K562 (cell line): ENCODE results near the gene NUB1. TPM values are rescaled to one million over a fixed set of nuclear protein-coding genes. Genes with fewer than 3 reads are reported as not detected.

Experiments
- ATAC-seq: fragments of 200-7000 bp; cut with Tn5 transposase; 3 replicates; pipeline ENCODE4 v1.9.1; 2020; ENCODE audit warnings: moderate library complexity
- BruUV-seq: library from RNA; stranded (reverse); fragments of 400-500 nt; replicated peaks from 2 replicates; lab custom pipeline; 2021; lab: Mats Ljungman, UMichigan
- CTCF ChIA-PET: fragments of 300-600 bp; formaldehyde crosslinking; extraction: SDS; loops from one replicate; lab custom pipeline; 2021; ENCODE audit warnings: low intra/inter-chr PET ratio; lab: Yijun Ruan, JAX
- POLR2A ChIA-PET: fragments of 300-600, 350-650 bp; sonication (Branson Sonifier 250); formaldehyde crosslinking; extraction: SDS; loops from one replicate; lab custom pipeline; 2021; ENCODE audit warnings: antibody characterized with exemption, inconsistent platforms; lab: Yijun Ruan, JAX
- DNase-seq, 4 experiments: peaks; one replicate each; pipeline versions ENCODE4 v3.0.0 to v3.0.0-alpha.2; 2011 to 2018; ENCODE audit warnings: low spot score in 3 of 4, mixed read lengths in 3 of 4; ENCODE audit errors: extremely low read depth in 1 of 4
- FAIRE-seq: peaks from 2 replicates; lab custom pipeline; 2011; peaks lifted over from hg19 to GRCh38; lab: Jason Lieb, UNC
- H2AFZ ChIP-seq: 2 replicates; pipeline ENCODE4 v1.6.0; 2011; ENCODE audit warnings: low read depth, low read length, control low read depth, inconsistent platforms
- H3K27ac ChIP-seq: fragments of 200-600 bp; 3 replicates; pipeline ENCODE4 v1.8.0; 2011; ENCODE audit warnings: low read depth, mild to moderate bottlenecking, control low read depth, inconsistent platforms, low read length, moderate library complexity, mixed read lengths; ENCODE audit errors: extremely low read depth
- H3K27me3 ChIP-seq, 2 experiments: fragments of 300-600 bp in 1 of 2; 2 replicates in 1 of 2; 3 replicates in 1 of 2; pipeline versions ENCODE4 v1.6.0 to v1.8.0; 2011; ENCODE audit warnings: inconsistent platforms in 2 of 2, low read length in 2 of 2, mild to moderate bottlenecking in 1 of 2, mixed read lengths in 1 of 2, moderate library complexity in 1 of 2; ENCODE audit not compliant: control insufficient read depth in 2 of 2, insufficient read depth in 2 of 2
- H3K36me3 ChIP-seq: fragments of 300-600 bp; 3 replicates; pipeline ENCODE4 v1.8.0; 2011; ENCODE audit warnings: mild to moderate bottlenecking, low read length, inconsistent platforms; ENCODE audit not compliant: control insufficient read depth, insufficient read depth
- H3K4me1 ChIP-seq, 2 experiments: fragments of 200-600 bp in 1 of 2; replicated peaks in 1 of 2; 2 replicates in 1 of 2; 3 replicates in 1 of 2; pipeline versions ENCODE4 v1.5.1 to v1.8.0; 2011; ENCODE audit warnings: inconsistent platforms in 2 of 2, low read length in 2 of 2, mild to moderate bottlenecking in 1 of 2, mixed read lengths in 1 of 2, moderate library complexity in 1 of 2; ENCODE audit not compliant: control insufficient read depth in 2 of 2, insufficient read depth in 2 of 2
- H3K4me2 ChIP-seq: 2 replicates; pipeline ENCODE4 v1.6.1; 2011; ENCODE audit warnings: low read length, control low read depth, inconsistent platforms, mixed read lengths; ENCODE audit not compliant: insufficient read depth
- H3K4me3 ChIP-seq: fragments of 200-600 bp; sonication (generic), shearing (Covaris generic); 2 replicates; pipeline ENCODE4 v1.5.1; 2016; ENCODE audit warnings: control low read depth, inconsistent platforms
- H3K79me2 ChIP-seq: fragments of 200-600 bp; 3 replicates; pipeline ENCODE4 v1.8.0; 2011; ENCODE audit warnings: low read length, inconsistent platforms; ENCODE audit not compliant: control insufficient read depth, insufficient read depth
- H3K9ac ChIP-seq, 2 experiments: 2 replicates each; pipeline versions ENCODE4 v1.6.0 to v1.6.1; 2011; ENCODE audit warnings: low read depth in 2 of 2, low read length in 2 of 2, control low read depth in 1 of 2, inconsistent platforms in 1 of 2, mild to moderate bottlenecking in 1 of 2, mixed read lengths in 1 of 2; ENCODE audit not compliant: insufficient read depth in 1 of 2
- H3K9me1 ChIP-seq: one replicate; pipeline ENCODE4 v1.6.0; 2011; ENCODE audit warnings: inconsistent platforms, mild to moderate bottlenecking, low read length, moderate library complexity; ENCODE audit not compliant: control insufficient read depth, insufficient read depth
- H3K9me3 ChIP-seq: replicated peaks from 2 replicates; pipeline ENCODE4 v1.5.1; 2011; ENCODE audit warnings: low read depth, low read length, inconsistent platforms; ENCODE audit not compliant: control insufficient read depth, insufficient read depth
- H4K20me1 ChIP-seq: replicated peaks from 2 replicates; pipeline ENCODE4 v1.6.1; 2011; ENCODE audit warnings: low read length, inconsistent platforms, mixed read lengths; ENCODE audit not compliant: control insufficient read depth, insufficient read depth
- SLC30A9 ChIP-seq: fragments of 250-450 bp; sonication (Bioruptor Pico); IDR thresholded peaks from 2 replicates; pipeline ENCODE4 v1.8.0; 2022; ENCODE audit warnings: mild to moderate bottlenecking, moderate library complexity
- SPI1 ChIP-seq: IDR thresholded peaks from 2 replicates; pipeline ENCODE4 v1.6.1; 2011; ENCODE audit warnings: low read depth, low read length, control low read depth, borderline replicate concordance
- WGBS: fragments of 100-300 bp; shearing (Covaris generic); methylation state at CpG from one replicate; pipeline ENCODE4 v1.1.6; 2016; ENCODE audit warnings: low coverage, mixed read lengths; ENCODE audit not compliant: insufficient coverage; ENCODE audit errors: missing lambda C conversion rate; 5-methylcytosine and 5-hydroxymethylcytosine counted together
- in situ Hi-C: fragments of 300-500 bp; cut with MboI; formaldehyde crosslinking; loops from 4 replicates; pipeline ENCODE4 v1.15.0; 2018; ENCODE audit warnings: inconsistent platforms, mixed read lengths
- intact Hi-C: fragments of 100-400 bp; cut with micrococcal nuclease; formaldehyde crosslinking; loops from 2 replicates; pipeline ENCODE4 v1.14.2; 2022
- polyA plus RNA-seq, 8 experiments: library from polyadenylated mRNA; depleted of rRNA in 4 of 8; stranded (reverse) in 5 of 8; unstranded in 3 of 8; fragments of >200 nt; fragmentation: Nextera tagmentation in 2 of 8; fragmentation: Illumina TruSeq in 1 of 8; extraction: Ambion mirVana in 2 of 8; extraction: Trizol in 1 of 8; gene quantifications; 2 replicates each; pipeline versions ENCODE4 v1.2.1 to v1.2.3, GENCODE V29; 2011 to 2014; ENCODE audit warnings: inconsistent platforms in 1 of 8, missing spikeins in 1 of 8
- total RNA-seq, 7 experiments: library from RNA; depleted of rRNA in 6 of 7; stranded (reverse); fragments of >200 nt in 6 of 7; fragmentation: Illumina TruSeq in 2 of 7; extraction: Trizol in 2 of 7; gene quantifications; 2 replicates each; pipeline versions ENCODE4 v1.2.1 to v1.2.3, GENCODE V29; 2011 to 2021; ENCODE audit warnings: low replicate concordance in 1 of 7

Gene NUB1
- total and polyA plus RNA-seq, 9 of the 15 experiments (the other 6 are each of a cell fraction or from before 2014, with no cell fraction given) = 43.2 to 159 (median 85.2) TPM

DNA sequence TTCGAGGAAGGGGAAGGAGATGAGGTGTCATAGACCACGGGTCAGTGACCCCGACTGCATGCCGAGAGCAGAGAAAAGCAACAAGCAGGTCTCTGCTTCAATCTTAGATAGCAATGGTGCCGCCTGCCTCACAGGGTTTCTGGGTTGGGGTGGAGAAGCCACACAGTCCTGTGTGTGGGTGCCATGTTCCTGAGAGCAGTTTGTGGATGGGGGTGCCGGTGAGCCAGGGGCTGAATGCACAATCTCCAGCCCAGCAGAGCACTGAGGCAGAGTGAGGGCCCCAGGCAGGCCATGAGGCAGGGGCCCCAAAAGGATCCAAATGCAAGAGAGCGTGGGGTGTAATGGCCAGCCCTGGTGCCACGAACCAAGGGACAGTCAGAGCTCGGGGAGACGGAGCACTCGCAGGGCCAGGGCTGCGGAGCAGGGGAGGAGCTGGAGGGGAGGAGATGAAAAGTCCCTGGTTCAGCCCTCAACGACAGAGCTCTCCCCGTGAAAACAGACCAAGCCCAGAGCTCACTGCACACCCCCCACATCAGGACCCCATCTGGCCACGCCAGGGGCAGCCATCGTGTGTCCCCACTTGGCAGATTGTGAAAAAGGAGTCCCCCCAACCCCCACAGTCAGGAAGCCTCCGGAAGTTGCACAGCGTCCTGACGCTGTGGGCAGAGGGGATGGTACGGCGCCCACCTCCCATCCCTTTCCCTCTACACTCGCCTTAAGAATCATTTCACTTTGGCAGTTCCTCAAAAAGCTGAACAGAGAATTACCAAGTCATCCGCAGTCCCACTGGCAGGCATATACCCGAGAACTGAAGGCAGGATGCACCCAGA, 48.4 kb downstream of the NUB1 start:
- in situ Hi-C loops = no loop called here
- ChIA-PET POLR2A (interaction anchor here (0.7 kb wide), 1 partner anchor 72 kb away, joined by 4 read pairs; no protein-coding TSS in a partner anchor), CTCF (no interaction called here)
- H3K9me1 ChIP-seq = peaks cover 4% of the 10 kb centered on the region
- no TSS peak for BruUV-seq
- H3K4me2 ChIP-seq = no peak overlapping the region
- no peak for DNase-seq
- no peak overlapping the region for H2AFZ ChIP-seq
- FAIRE-seq = no peak
- H3K27me3 ChIP-seq = peaks cover 11 to 67% of the 10 kb centered on the region in 2 experiments; a peak in 4 of 5 replicates
- no peak overlapping the region for H3K4me3 ChIP-seq
- 48% methylated on average over 24 of the region's 24 CpGs for WGBS
- no peak overlapping the region for H3K27ac ChIP-seq
- peak overlapping the region in 1 of 2 experiments; percentile 53; a peak in 1 of 4 replicates for H3K9ac ChIP-seq
- no peaks in the 10 kb centered on the region for H3K36me3 ChIP-seq
- no peak for ATAC-seq
- TF ChIP-seq SPI1 (peak; percentile 64), SLC30A9 (no peak)
- intact Hi-C loops = loop anchor here (10.0 kb wide), 1 partner anchor 55 kb away; the partner anchor contains the start of gene CRYGN
- H3K4me1 ChIP-seq = peaks cover 31 to 76% of the 10 kb centered on the region in 2 experiments
- H4K20me1 ChIP-seq = 0 out of 2 replicates have a peak, but pooled peaks cover 5% of the 10 kb centered on the region
- H3K9me3 ChIP-seq = no peaks in the 10 kb centered on the region
- H3K79me2 ChIP-seq = no peaks in the 10 kb centered on the region
